ENCODE measurements around the gene LCN1. TPM values are rescaled to one million over a fixed set of nuclear protein-coding genes. Genes with fewer than 3 reads are reported as not detected.

The LCN1 gene
- total and polyA plus RNA-seq, 2 of the 8 experiments (the other 6 are each of a cell fraction or from before 2014, with no cell fraction given) = not detected

DNA sequence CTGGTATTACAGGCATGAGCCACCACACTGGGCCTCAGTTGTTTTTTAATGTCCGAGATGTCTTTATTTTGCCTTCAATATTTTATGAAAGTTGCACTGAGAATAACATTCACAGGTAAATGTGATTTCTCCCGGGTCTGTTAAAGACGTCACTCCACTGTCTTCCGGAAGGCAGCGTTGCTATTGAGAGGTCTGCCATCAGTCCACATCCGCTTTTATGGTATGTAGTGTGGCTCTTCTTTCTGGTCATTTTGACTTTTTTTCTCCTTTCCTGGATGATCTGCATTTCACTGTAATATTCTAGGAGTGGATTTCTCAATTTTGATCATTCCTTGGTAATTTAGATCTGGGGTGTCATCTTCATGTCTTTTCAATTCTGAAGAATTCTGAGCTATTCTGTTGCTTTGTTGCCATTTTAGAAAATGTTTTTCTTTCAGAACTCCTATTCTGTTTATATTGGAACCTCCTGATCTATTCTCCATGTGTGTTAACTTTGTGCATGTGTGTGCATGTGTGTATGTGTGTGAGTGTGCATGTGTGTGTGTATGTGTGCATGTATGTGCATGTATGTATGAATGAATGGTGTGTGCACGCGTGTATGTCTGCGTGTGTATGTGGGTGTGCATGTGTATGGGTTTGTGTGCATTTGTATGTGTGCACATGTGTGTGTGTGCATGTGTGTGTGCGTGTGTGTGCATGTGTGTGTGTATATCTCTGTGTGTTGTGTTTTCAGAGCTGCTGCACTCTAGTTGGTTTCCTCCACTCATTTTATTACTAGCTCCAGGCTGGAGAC lies 1.9 kb upstream of the LCN1 start:
- POLR2A ChIA-PET (ENCODE audit: partially characterized antibody) = no interaction called here
- Histone ChIP-seq H3K27me3 (replicated peaks in 1 of 4; ENCODE audit: control insufficient read depth in 3 of 4, extremely low read depth in 1 of 4, insufficient read depth in 3 of 4, low read length in 3 of 4) (no peaks in the 10 kb centered on the region), H3K23me2 (ENCODE audit: low read depth, low read length) (no peaks in the 10 kb centered on the region; the same call in 1 of the 2 replicates), H3K9ac (replicated peaks in 1 of 4; ENCODE audit: extremely low read depth in 1 of 4, low read depth in 3 of 4, low read length in 3 of 4) (no peak overlapping the region), H3K4me2 (ENCODE audit: insufficient read depth in 1 of 2, low read depth in 2 of 2, low read length in 2 of 2) (no peak overlapping the region), H3K9me3 (ENCODE audit: insufficient read depth in 2 of 2, low read depth in 1 of 2, low read length in 1 of 2) (no peaks in the 10 kb centered on the region), H3K14ac (ENCODE audit: insufficient read length) (no peak overlapping the region), H2BK20ac (ENCODE audit: low read length) (no peak overlapping the region), H4K91ac (replicated peaks; ENCODE audit: insufficient read length, low read length) (no peak overlapping the region), H2BK120ac (replicated peaks; ENCODE audit: low read depth, low read length) (no peak overlapping the region), H2AFZ (ENCODE audit: low read length) (no peak overlapping the region), H3K36me3 (ENCODE audit: control insufficient read depth in 2 of 4, insufficient read depth in 4 of 4, low read length in 3 of 4) (no peaks in the 10 kb centered on the region), H3K4ac (replicated peaks; ENCODE audit: insufficient read length, low read depth, low read length) (no peak overlapping the region), H3K79me1 (ENCODE audit: low read depth, low read length) (no peaks in the 10 kb centered on the region), H3K27ac (ENCODE audit: low read depth, low read length) (no peak overlapping the region), H2AK5ac (ENCODE audit: low read depth, low read length) (peak overlapping the region; percentile 3; the same call in 1 of the 2 replicates), H3K56ac (replicated peaks; ENCODE audit: insufficient read length, low read depth, low read length) (no peak overlapping the region), H2BK5ac (ENCODE audit: low read depth, low read length) (no peak overlapping the region), H4K5ac (ENCODE audit: insufficient read length, low read depth, low read length) (no peak overlapping the region), H2BK12ac (ENCODE audit: low read depth, low read length) (no peak overlapping the region), H2BK15ac (ENCODE audit: low read length) (no peak overlapping the region), H3K4me1 (replicated peaks in 1 of 4; ENCODE audit: control insufficient read depth in 3 of 4, insufficient read depth in 4 of 4, low read length in 3 of 4) (peaks cover 0 to 3% (median 1%) of the 10 kb centered on the region in 4 experiments; a peak in 2 of 7 replicates), H4K8ac (ENCODE audit: extremely low read depth, insufficient read depth, low read length) (no peak overlapping the region), H3K23ac (ENCODE audit: insufficient read length) (no peak overlapping the region), H4K20me1 (replicated peaks in 1 of 2; ENCODE audit: control insufficient read depth in 1 of 2, insufficient read depth in 2 of 2, low read length in 2 of 2) (no peaks in the 10 kb centered on the region), H3K18ac (ENCODE audit: extremely low read depth, low read length) (no peak overlapping the region), H3K4me3 (ENCODE audit: extremely low read depth in 1 of 4, insufficient read depth in 2 of 4, low read depth in 3 of 4, low read length in 4 of 4) (no peak overlapping the region), H3K79me2 (ENCODE audit: control insufficient read depth in 1 of 2, insufficient read depth in 2 of 2, low read length in 2 of 2) (no peaks in the 10 kb centered on the region)
- TF ChIP-seq SIRT6 (IDR thresholded peaks at IDR 0.05; ENCODE audit: low read length) (no peak), TAF7 (optimal IDR thresholded peaks at IDR 0.05; ENCODE audit: borderline replicate concordance, low read depth, low read length) (no peak), JUN (IDR thresholded peaks at IDR 0.05; ENCODE audit: low read depth, low read length) (no peak), PHF8 (conservative IDR thresholded peaks at IDR 0.05; ENCODE audit: low read depth, low read length) (no peak), SP2 (IDR thresholded peaks at IDR 0.05; ENCODE audit: low read length) (no peak)
- TF ChIP-seq, protein P1, sequence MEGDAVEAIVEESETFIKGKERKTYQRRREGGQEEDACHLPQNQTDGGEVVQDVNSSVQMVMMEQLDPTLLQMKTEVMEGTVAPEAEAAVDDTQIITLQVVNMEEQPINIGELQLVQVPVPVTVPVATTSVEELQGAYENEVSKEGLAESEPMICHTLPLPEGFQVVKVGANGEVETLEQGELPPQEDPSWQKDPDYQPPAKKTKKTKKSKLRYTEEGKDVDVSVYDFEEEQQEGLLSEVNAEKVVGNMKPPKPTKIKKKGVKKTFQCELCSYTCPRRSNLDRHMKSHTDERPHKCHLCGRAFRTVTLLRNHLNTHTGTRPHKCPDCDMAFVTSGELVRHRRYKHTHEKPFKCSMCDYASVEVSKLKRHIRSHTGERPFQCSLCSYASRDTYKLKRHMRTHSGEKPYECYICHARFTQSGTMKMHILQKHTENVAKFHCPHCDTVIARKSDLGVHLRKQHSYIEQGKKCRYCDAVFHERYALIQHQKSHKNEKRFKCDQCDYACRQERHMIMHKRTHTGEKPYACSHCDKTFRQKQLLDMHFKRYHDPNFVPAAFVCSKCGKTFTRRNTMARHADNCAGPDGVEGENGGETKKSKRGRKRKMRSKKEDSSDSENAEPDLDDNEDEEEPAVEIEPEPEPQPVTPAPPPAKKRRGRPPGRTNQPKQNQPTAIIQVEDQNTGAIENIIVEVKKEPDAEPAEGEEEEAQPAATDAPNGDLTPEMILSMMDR (IDR thresholded peaks at IDR 0.05; ENCODE audit: control extremely low read depth in 1 of 3, insufficient read depth in 1 of 3, low read depth in 1 of 3, low read length in 3 of 3) = no peak
- CTCF ChIA-PET (ENCODE audit: partially characterized antibody) = no interaction called here
- DNase-seq (ENCODE audit: low read depth in 1 of 2, low spot score in 2 of 2) (peak in 1 of 2 experiments; percentile 14), FAIRE-seq (peak; percentile 24)
- WGBS, 2 experiments (ENCODE audit: extremely low coverage in 1 of 2, insufficient coverage in 1 of 2, insufficient read length in 1 of 2, insufficient replicate concordance in 2 of 2, low coverage in 1 of 2, low lambda C conversion rate in 2 of 2, missing lambda C conversion rate in 1 of 2) = 88% methylated on average over 10 of the region's 10 CpGs; no CpG with 5 or more reads in 1 of the 2 experiments

Data from H1 (cell line).